ENCODE measurements around the gene GOLGA6L24. TPM values are rescaled to one million over a fixed set of nuclear protein-coding genes. Genes with fewer than 3 reads are reported as not detected.
"Not testable (repeated sequence)": the region's sequence is repeated elsewhere in the genome, so short reads cannot be mapped to it uniquely, and the experiment has no call there.

The GOLGA6L24 gene, protein sequence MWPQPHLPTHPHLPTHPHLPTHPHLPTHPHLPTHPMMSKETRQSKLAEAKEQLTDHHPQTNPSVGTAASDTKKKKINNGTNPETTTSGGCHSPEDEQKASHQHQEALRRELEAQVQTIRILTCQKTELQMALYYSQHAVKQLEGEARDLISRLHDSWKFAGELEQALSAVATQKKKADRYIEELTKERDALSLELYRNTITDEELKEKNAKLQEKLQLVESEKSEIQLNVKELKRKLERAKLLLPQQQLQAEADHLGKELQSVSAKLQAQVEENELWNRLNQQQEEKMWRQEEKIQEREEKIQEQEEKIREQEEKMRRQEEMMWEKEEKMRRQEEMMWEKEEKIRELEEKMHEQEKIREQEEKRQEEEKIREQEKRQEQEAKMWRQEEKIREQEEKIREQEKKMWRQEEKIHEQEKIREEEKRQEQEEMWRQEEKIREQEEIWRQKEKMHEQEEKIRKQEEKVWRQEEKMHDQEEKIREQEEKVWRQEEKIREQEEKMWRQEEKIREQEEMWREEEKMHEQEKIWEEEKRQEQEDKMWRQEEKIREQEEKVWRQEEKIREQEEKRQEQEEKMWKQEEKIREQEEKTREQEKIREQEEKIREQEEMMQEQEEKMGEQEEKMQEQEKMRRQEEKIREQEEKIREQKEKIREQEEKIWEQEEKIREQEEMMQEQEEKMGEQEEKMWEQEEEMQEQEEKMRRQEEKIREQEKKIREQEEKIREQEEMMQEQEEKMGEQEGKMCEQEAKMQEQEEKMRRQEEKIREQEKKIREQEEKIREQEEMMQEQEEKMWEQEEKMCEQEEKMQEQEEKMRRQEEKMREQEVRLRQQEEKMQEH
- not detected in 2 replicates for total RNA-seq (2021)
- Bru-seq, nascent RNA: not detected
- BruChase-seq, experiment 1, labeled RNA remaining after a 2-hour chase: not detected
- not detected for BruChase-seq, experiment 2, labeled RNA remaining after a 6-hour chase
- long read RNA-seq: 0 reads

DNA sequence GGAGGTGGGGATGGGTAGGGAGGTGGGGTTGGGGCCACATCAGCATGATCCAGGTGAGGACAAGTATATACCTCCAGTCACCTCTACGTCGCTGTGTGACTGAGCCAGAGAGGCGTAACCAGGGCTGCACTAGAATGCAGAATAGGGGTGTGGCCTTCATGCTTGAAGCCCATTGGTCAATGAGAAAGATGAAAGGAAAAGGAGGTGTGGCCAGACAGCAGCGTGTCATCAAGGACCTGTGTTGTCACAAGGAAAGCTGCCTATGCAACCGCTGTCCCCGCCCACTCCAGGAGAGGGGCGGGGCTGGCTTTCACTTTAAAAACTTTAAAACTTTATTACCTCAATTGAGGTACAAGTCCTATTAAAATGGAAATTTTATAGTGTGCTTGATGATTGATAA is at the start of gene GOLGA6L24:
GOLGA6L24 (minus strand) TSS at position 101 of the 400 bp plus-strand sequence; CDS start at position 40, 61 bp downstream.
- POLR2A ChIA-PET (ENCODE audit: unreplicated experiment); H3K4me3 ChIP-seq; BruUV-seq (replicated peaks); H3K9me3 ChIP-seq (ENCODE audit: insufficient read depth, low read depth); H3K27ac ChIP-seq; H3F3A ChIP-seq (ENCODE audit: insufficient read depth, low read depth); H3K4me1 ChIP-seq (replicated peaks; ENCODE audit: insufficient read depth); CTCF ChIA-PET; H3K36me3 ChIP-seq (ENCODE audit: low read depth); H3K4me2 ChIP-seq; H4K20me1 ChIP-seq (ENCODE audit: insufficient read depth); intact Hi-C loops (cut with micrococcal nuclease; ENCODE audit: unreplicated experiment); H2AFZ ChIP-seq; H3K27me3 ChIP-seq (ENCODE audit: insufficient read depth, low read depth); H3K9me2 ChIP-seq (ENCODE audit: insufficient read depth); DNase-seq; H3K79me2 ChIP-seq (ENCODE audit: low read depth): not testable (repeated sequence)

DNA sequence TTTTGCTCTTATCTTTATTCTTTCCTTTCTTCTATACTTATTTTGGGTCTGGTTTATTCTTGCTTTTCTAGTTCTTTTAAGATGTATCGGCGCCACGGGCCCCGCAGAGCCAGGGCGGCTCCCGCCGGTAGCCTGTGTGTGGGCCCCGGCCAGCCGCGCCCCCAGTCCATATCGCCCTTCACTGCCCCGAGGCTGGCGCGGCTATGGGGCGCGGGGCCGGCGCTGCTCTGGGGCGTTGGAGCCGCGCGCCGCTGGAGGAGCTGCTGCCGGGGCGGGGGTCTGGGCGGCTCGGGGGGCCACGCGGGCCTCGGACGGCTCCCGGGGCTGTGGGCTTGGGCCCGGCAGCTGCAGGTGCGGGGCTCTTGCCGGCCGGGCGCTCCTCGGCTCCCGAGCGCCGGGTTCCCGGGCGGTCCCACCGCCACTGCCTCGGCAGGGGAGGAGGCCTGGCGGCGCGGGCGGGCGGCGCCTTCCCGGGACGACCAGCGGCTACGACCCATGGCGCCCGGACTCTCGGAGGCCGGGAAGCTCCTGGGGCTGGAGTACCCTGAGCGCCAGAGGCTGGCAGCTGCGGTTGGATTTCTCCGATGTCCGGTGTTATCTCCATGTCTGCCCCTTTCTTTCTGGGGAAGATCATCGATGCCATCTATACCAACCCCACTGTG is 45.0 kb upstream of the GOLGA6L24 start:
- H3K9me3 ChIP-seq (ENCODE audit: insufficient read depth, low read depth); H3K4me1 ChIP-seq (replicated peaks; ENCODE audit: insufficient read depth); H3K27me3 ChIP-seq (ENCODE audit: insufficient read depth, low read depth); H3K4me3 ChIP-seq; H3K9me2 ChIP-seq (ENCODE audit: insufficient read depth); H3K36me3 ChIP-seq (ENCODE audit: low read depth); POLR2A ChIA-PET (ENCODE audit: unreplicated experiment); DNase-seq; H3F3A ChIP-seq (ENCODE audit: insufficient read depth, low read depth); H4K20me1 ChIP-seq (ENCODE audit: insufficient read depth); BruUV-seq (replicated peaks); H3K4me2 ChIP-seq; H3K79me2 ChIP-seq (ENCODE audit: low read depth); H2AFZ ChIP-seq; intact Hi-C loops (cut with micrococcal nuclease; ENCODE audit: unreplicated experiment); H3K27ac ChIP-seq; CTCF ChIA-PET: not testable (repeated sequence)

DNA sequence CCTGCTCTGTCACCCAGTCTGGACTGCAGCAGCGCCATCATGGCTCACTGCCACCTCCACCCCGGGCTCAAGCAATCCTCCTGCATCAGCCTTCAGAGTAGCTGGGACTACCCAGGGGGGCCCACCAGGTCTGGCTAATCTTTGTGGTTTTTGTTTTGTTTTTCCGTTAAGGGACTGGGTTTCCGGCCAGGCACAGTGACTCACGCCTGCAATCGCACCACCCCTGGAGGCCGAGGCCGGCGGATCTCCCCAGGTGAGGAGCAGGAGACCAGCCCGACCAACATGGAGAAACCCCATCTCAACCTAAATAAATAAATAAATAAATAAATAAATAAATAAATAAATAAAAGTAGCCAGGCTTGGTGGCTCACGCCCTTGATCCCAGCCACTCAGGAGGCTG is 38.1 kb upstream of the GOLGA6L24 start:
- H3K27ac ChIP-seq; H2AFZ ChIP-seq; H3K9me3 ChIP-seq (ENCODE audit: insufficient read depth, low read depth); POLR2A ChIA-PET (ENCODE audit: unreplicated experiment); H3K36me3 ChIP-seq (ENCODE audit: low read depth); H3K4me3 ChIP-seq; H4K20me1 ChIP-seq (ENCODE audit: insufficient read depth); H3K4me2 ChIP-seq; CTCF ChIA-PET; BruUV-seq (replicated peaks); DNase-seq; H3K27me3 ChIP-seq (ENCODE audit: insufficient read depth, low read depth); intact Hi-C loops (cut with micrococcal nuclease; ENCODE audit: unreplicated experiment); H3K9me2 ChIP-seq (ENCODE audit: insufficient read depth); H3K4me1 ChIP-seq (replicated peaks; ENCODE audit: insufficient read depth); H3F3A ChIP-seq (ENCODE audit: insufficient read depth, low read depth); H3K79me2 ChIP-seq (ENCODE audit: low read depth): not testable (repeated sequence)

DNA sequence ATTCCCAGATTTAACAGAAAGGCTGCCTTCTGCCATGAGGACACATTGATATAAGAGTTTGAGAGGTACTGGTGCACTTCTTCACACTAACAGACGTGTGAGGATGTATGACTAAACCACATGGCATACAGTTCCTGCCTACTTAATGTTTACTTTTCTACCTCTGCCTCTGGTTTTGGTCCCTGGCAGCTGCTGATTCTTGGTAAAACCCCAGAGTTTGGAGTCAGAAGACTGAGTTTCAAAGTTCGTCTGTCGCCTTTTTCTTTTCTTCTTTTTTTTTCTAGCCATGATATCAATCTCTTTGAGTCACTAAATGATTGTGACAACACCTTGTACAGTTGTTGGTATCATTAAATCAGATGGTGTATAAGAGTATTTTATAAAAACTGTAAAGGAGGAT is 22.2 kb upstream of the GOLGA6L24 start:
- H3K4me3 ChIP-seq; H3K4me1 ChIP-seq (replicated peaks; ENCODE audit: insufficient read depth); H3K4me2 ChIP-seq; POLR2A ChIA-PET (ENCODE audit: unreplicated experiment); BruUV-seq (replicated peaks); H2AFZ ChIP-seq; H3K9me2 ChIP-seq (ENCODE audit: insufficient read depth); H4K20me1 ChIP-seq (ENCODE audit: insufficient read depth); H3K79me2 ChIP-seq (ENCODE audit: low read depth); H3K27me3 ChIP-seq (ENCODE audit: insufficient read depth, low read depth); H3K9me3 ChIP-seq (ENCODE audit: insufficient read depth, low read depth); H3K27ac ChIP-seq; DNase-seq; H3F3A ChIP-seq (ENCODE audit: insufficient read depth, low read depth); H3K36me3 ChIP-seq (ENCODE audit: low read depth); CTCF ChIA-PET; intact Hi-C loops (cut with micrococcal nuclease; ENCODE audit: unreplicated experiment): not testable (repeated sequence)

DNA sequence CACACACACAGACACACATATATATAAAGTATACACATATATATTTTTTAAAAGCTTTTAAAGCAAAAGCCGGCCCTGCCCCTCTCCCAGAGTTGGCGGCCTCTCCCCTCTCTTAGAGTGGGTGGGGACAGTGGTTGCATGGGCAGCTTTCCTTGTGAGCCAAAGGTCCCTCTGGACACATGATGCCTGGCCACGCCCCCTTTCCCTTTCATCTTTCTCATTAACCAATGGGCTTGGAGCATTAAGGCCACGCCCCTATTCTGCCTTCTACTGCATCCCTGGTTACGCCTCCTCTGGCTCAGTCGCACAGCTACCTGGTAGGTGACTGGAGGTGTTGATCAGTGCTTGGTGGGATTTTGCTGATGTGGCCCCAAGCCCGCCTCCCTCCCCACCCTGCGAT is 20.5 kb upstream of the GOLGA6L24 start, which contains the start of gene GOLGA8F:
GOLGA8F (plus strand) TSS at position 301 of the 400 bp plus-strand sequence; CDS start at position 399, 98 bp downstream.
- POLR2A ChIA-PET (ENCODE audit: unreplicated experiment); BruUV-seq (replicated peaks); H3K27me3 ChIP-seq (ENCODE audit: insufficient read depth, low read depth); H2AFZ ChIP-seq; DNase-seq; H3K4me2 ChIP-seq; H3K36me3 ChIP-seq (ENCODE audit: low read depth); H3K4me1 ChIP-seq (replicated peaks; ENCODE audit: insufficient read depth); H4K20me1 ChIP-seq (ENCODE audit: insufficient read depth); H3K79me2 ChIP-seq (ENCODE audit: low read depth); H3K27ac ChIP-seq; H3K9me3 ChIP-seq (ENCODE audit: insufficient read depth, low read depth); H3K9me2 ChIP-seq (ENCODE audit: insufficient read depth); intact Hi-C loops (cut with micrococcal nuclease; ENCODE audit: unreplicated experiment); CTCF ChIA-PET; H3K4me3 ChIP-seq; H3F3A ChIP-seq (ENCODE audit: insufficient read depth, low read depth): not testable (repeated sequence)

DNA sequence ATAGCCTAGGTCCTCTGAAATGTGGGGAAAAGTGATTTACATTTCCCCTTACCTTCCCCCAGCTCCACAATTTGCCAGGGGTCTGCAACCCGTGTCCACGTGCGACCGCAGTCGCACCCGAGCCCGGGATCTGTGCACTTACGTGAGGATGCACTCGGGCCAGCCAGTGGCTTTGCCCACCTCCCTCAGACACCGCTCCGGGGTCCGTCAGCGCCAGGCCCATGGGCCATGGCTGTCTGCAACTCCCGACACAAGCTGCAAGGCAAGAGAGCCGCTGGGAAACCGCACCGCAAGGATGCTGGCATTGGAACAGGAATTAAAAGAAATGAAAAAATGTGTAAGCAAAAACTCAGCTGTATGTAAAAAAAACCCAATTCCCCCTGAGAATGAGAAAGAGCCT is 7.6 kb upstream of the GOLGA6L24 start:
- H3K4me3 ChIP-seq; CTCF ChIA-PET; H3K27me3 ChIP-seq (ENCODE audit: insufficient read depth, low read depth); H3K79me2 ChIP-seq (ENCODE audit: low read depth); H3K4me2 ChIP-seq; intact Hi-C loops (cut with micrococcal nuclease; ENCODE audit: unreplicated experiment); H2AFZ ChIP-seq; H3K9me2 ChIP-seq (ENCODE audit: insufficient read depth); DNase-seq; BruUV-seq (replicated peaks); H3K27ac ChIP-seq; H3F3A ChIP-seq (ENCODE audit: insufficient read depth, low read depth); POLR2A ChIA-PET (ENCODE audit: unreplicated experiment); H3K4me1 ChIP-seq (replicated peaks; ENCODE audit: insufficient read depth); H3K36me3 ChIP-seq (ENCODE audit: low read depth); H3K9me3 ChIP-seq (ENCODE audit: insufficient read depth, low read depth); H4K20me1 ChIP-seq (ENCODE audit: insufficient read depth): not testable (repeated sequence)

DNA sequence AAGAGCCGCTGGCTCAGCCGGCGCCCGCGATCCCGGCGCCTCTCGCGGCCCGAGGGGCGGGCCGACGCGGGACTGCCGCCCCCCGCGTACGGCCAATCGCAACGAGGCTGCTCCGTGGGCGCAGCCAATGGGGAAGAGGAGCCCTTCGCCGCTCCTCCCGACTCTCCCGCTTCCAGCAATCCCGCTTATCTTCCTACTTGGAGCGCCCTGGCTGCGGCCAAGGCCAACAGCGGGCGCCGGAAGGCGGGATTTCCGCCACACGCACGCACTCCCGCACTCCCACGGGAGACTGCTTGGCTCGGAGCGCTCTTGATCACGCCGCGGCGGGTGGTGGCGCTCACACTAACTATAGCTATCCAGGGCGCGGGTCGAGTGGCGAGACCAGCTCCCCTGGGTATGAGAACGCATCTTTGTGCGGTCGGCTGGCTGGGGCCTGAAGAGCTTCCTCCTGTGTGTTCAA is 35.7 kb downstream of the GOLGA6L24 start, which contains the start of gene HERC2:
HERC2 (minus strand) TSS at position 51 of the 460 bp plus-strand sequence. CDS start 746 bp downstream, outside the sequence.
- H3K4me3 ChIP-seq; POLR2A ChIA-PET (ENCODE audit: unreplicated experiment); BruUV-seq (replicated peaks); H3K36me3 ChIP-seq (ENCODE audit: low read depth); H3K79me2 ChIP-seq (ENCODE audit: low read depth); intact Hi-C loops (cut with micrococcal nuclease; ENCODE audit: unreplicated experiment); H3K27me3 ChIP-seq (ENCODE audit: insufficient read depth, low read depth); H3K9me2 ChIP-seq (ENCODE audit: insufficient read depth); DNase-seq; H3K9me3 ChIP-seq (ENCODE audit: insufficient read depth, low read depth); H3F3A ChIP-seq (ENCODE audit: insufficient read depth, low read depth); CTCF ChIA-PET; H4K20me1 ChIP-seq (ENCODE audit: insufficient read depth); H3K27ac ChIP-seq; H2AFZ ChIP-seq; H3K4me1 ChIP-seq (replicated peaks; ENCODE audit: insufficient read depth): not testable (repeated sequence)
- H3K4me2 ChIP-seq: peak within 1 kb of the TSS; percentile 40; the same call in 1 of the 2 replicates

Data from PC-9 (cell line).